HCT116 (cell line): ENCODE results near the gene MCM8. TPM values are rescaled to one million over a fixed set of nuclear protein-coding genes. Genes with fewer than 3 reads are reported as not detected.
A peak's percentile ranks its signal among the peaks of the same experiment; 100 is the strongest.

ENCODE experiments used
- ATAC-seq: fragments of 200-7000 bp; cut with Tn5 transposase; 2 replicates; pipeline ENCODE4 v1.9.1; 2020; ENCODE audit warnings: mild to moderate bottlenecking, moderate library complexity
- BruUV-seq: library from RNA; stranded (reverse); fragments of 400-500 nt; replicated peaks from 2 replicates; lab custom pipeline; 2021; lab: Mats Ljungman, UMichigan
- CTCF ChIA-PET: fragments of 300-600 bp; sonication (Branson Sonifier 250); formaldehyde crosslinking; loops from one replicate; lab custom pipeline; 2021; ENCODE audit warnings: antibody characterized with exemption; lab: Charles Lee
- POLR2A ChIA-PET: fragments of 300-600, 350-600 bp; sonication (Branson Sonifier 250); formaldehyde crosslinking; loops from one replicate; lab custom pipeline; 2021; ENCODE audit warnings: antibody characterized with exemption; lab: Charles Lee
- RAD21 ChIA-PET, 2 experiments: fragments of 300-600 bp; sonication (Branson Sonifier 250); formaldehyde crosslinking; loops; one replicate each; lab custom pipeline; 2023; ENCODE audit warnings: low total read pairs in 2 of 2; ENCODE audit not compliant: uncharacterized antibody in 2 of 2, unreplicated experiment in 2 of 2, low non-redundant PET in 1 of 2; lab: Charles Lee
- DNase-seq: peaks from one replicate; pipeline ENCODE4 v3.0.0-alpha.2; 2010; ENCODE audit warnings: low read depth, low spot score
- H2AFZ ChIP-seq: fragments of 200-600 bp; shearing (Covaris generic), sonication (generic); 2 replicates; pipeline ENCODE4 v1.6.1; 2017; ENCODE audit warnings: low read depth, mixed run types, mixed read lengths, antibody characterized with exemption, low read length; ENCODE audit not compliant: poor library complexity, severe bottlenecking
- H3K27ac ChIP-seq: 2 replicates; pipeline ENCODE4 v1.5.1; 2012; ENCODE audit warnings: low read depth, low read length
- H3K27me3 ChIP-seq: fragments of 200-600 bp; sonication (generic); 2 replicates; pipeline ENCODE4 v1.6.1; 2016; ENCODE audit warnings: mixed run types, low read length, mixed read lengths; ENCODE audit not compliant: insufficient read depth
- H3K36me3 ChIP-seq, 2 experiments: fragments of 200-500 bp in 1 of 2; fragments of 200-600 bp in 1 of 2; sonication (Bioruptor generic) in 1 of 2; sonication (generic) in 1 of 2; 2 replicates each; pipeline versions ENCODE4 v1.5.1 to v1.6.1; 2014 to 2016; ENCODE audit warnings: low read length in 2 of 2, inconsistent platforms in 1 of 2, mixed read lengths in 1 of 2, mixed run types in 1 of 2; ENCODE audit not compliant: insufficient read depth in 2 of 2, control insufficient read depth in 1 of 2
- H3K4me1 ChIP-seq, 2 experiments: fragments of 200-600 bp in 1 of 2; sonication (generic) in 1 of 2; 2 replicates each; pipeline versions ENCODE4 v1.5.1 to v1.6.1; 2012 to 2017; ENCODE audit warnings: low read length in 2 of 2, inconsistent platforms in 1 of 2, mild to moderate bottlenecking in 1 of 2, mixed read lengths in 1 of 2, mixed run types in 1 of 2, moderate library complexity in 1 of 2; ENCODE audit not compliant: insufficient read depth in 2 of 2, control insufficient read depth in 1 of 2
- H3K4me2 ChIP-seq: fragments of 200-600 bp; sonication (generic); 2 replicates; pipeline ENCODE4 v1.6.1; 2017; ENCODE audit warnings: mixed run types, low read length, mixed read lengths
- H3K4me3 ChIP-seq, 2 experiments: fragments of 200-600 bp in 1 of 2; sonication (generic) in 1 of 2; replicated peaks in 1 of 2; 2 replicates each; pipeline ENCODE4 v1.5.1; 2011 to 2016; ENCODE audit warnings: low read length in 2 of 2, control low read depth in 1 of 2, low read depth in 1 of 2, mild to moderate bottlenecking in 1 of 2, mixed read lengths in 1 of 2, mixed run types in 1 of 2
- H3K79me2 ChIP-seq: fragments of 200-600 bp; sonication (generic); 2 replicates; pipeline ENCODE4 v1.6.1; 2017; ENCODE audit warnings: mild to moderate bottlenecking, mixed run types, low read length, moderate library complexity, mixed read lengths; ENCODE audit not compliant: insufficient read depth
- H3K9ac ChIP-seq: fragments of 200-600 bp; sonication (generic); 2 replicates; pipeline ENCODE4 v1.6.1; 2016; ENCODE audit warnings: low read length, mixed read lengths
- H3K9me2 ChIP-seq: fragments of 200-600 bp; sonication (generic), shearing (Covaris generic); 2 replicates; pipeline ENCODE4 v1.6.1; 2017; ENCODE audit warnings: mixed run types, mild to moderate bottlenecking, moderate library complexity; ENCODE audit not compliant: insufficient read depth
- H3K9me3 ChIP-seq, 2 experiments: fragments of 200-500 bp in 1 of 2; fragments of 200-600 bp in 1 of 2; sonication (Bioruptor generic) in 1 of 2; sonication (generic) in 1 of 2; 2 replicates each; pipeline ENCODE4 v1.6.1; 2014 to 2017; ENCODE audit warnings: low read length in 2 of 2, mixed read lengths in 2 of 2, inconsistent platforms in 1 of 2, low read depth in 1 of 2, mild to moderate bottlenecking in 1 of 2, mixed run types in 1 of 2, moderate library complexity in 1 of 2; ENCODE audit not compliant: control insufficient read depth in 1 of 2, insufficient read depth in 1 of 2
- H4K20me1 ChIP-seq: fragments of 200-600 bp; sonication (generic), shearing (Covaris generic); 2 replicates; pipeline ENCODE4 v1.6.1; 2017; ENCODE audit warnings: mixed run types, mild to moderate bottlenecking, moderate library complexity; ENCODE audit not compliant: insufficient read depth
- CBX3 ChIP-seq: IDR thresholded peaks from 2 replicates; pipeline ENCODE4 v1.6.1; 2012; ENCODE audit warnings: low read depth
- EGR1 ChIP-seq: IDR thresholded peaks from 2 replicates; pipeline ENCODE4 v1.6.1; 2012; ENCODE audit warnings: low read depth
- ELF1 ChIP-seq: IDR thresholded peaks from 2 replicates; pipeline ENCODE4 v1.6.1; 2012; ENCODE audit warnings: low read depth, borderline replicate concordance
- EZH2phosphoT487 ChIP-seq: fragments of 200-600 bp; IDR thresholded peaks from 2 replicates; pipeline ENCODE4 v1.6.1; 2018; ENCODE audit warnings: antibody characterized with exemption, borderline replicate concordance
- POLR2AphosphoS5 ChIP-seq: IDR thresholded peaks from 2 replicates; pipeline ENCODE4 v1.6.1; 2011; ENCODE audit warnings: mild to moderate bottlenecking, low read depth, low read length, moderate library complexity
- RAD21 ChIP-seq: IDR thresholded peaks from 2 replicates; pipeline ENCODE4 v1.6.1; 2012; ENCODE audit warnings: low read depth, mild to moderate bottlenecking
- SIN3A ChIP-seq: IDR thresholded peaks from 2 replicates; pipeline ENCODE4 v1.6.1; 2012; ENCODE audit warnings: low read depth
- SP1 ChIP-seq: IDR thresholded peaks from 2 replicates; pipeline ENCODE4 v1.6.1; 2012; ENCODE audit warnings: low read depth
- SRF ChIP-seq: IDR thresholded peaks from 2 replicates; pipeline ENCODE4 v1.6.1; 2012; ENCODE audit warnings: low read depth
- YY1 ChIP-seq: IDR thresholded peaks from 2 replicates; pipeline ENCODE4 v1.6.1; 2011; ENCODE audit warnings: low read length, low read depth, moderate library complexity, mild to moderate bottlenecking; ENCODE audit not compliant: insufficient replicate concordance; ENCODE audit errors: extremely low read depth
- ZFX ChIP-seq: fragments of 450-650 bp; IDR thresholded peaks from 2 replicates; pipeline ENCODE4 v1.6.1; 2017
- intact Hi-C: fragments of 100-400 bp; cut with micrococcal nuclease; formaldehyde crosslinking; loops from 2 replicates; pipeline ENCODE4 v1.10.0; 2022
- total RNA-seq: library from RNA; stranded (reverse); gene quantifications from one replicate; pipeline ENCODE4 v1.2.1, GENCODE V29; 2021; ENCODE audit not compliant: unreplicated experiment
- TF ChIP-seq, protein P1 (sequence below): IDR thresholded peaks from 2 replicates; pipeline ENCODE4 v1.6.1; 2012
- TF ChIP-seq, protein P2 (sequence below): IDR thresholded peaks from 2 replicates; pipeline ENCODE4 v1.6.1; 2012; ENCODE audit warnings: low read depth
- TF ChIP-seq, protein P3 (sequence below): IDR thresholded peaks from 2 replicates; pipeline ENCODE4 v1.6.1; 2011; ENCODE audit warnings: mild to moderate bottlenecking, low read length, moderate library complexity; ENCODE audit not compliant: insufficient replicate concordance; ENCODE audit errors: extremely low read depth

Gene MCM8
- total RNA-seq, 1 experiment from 2014 or later: 21.9 TPM

DNA sequence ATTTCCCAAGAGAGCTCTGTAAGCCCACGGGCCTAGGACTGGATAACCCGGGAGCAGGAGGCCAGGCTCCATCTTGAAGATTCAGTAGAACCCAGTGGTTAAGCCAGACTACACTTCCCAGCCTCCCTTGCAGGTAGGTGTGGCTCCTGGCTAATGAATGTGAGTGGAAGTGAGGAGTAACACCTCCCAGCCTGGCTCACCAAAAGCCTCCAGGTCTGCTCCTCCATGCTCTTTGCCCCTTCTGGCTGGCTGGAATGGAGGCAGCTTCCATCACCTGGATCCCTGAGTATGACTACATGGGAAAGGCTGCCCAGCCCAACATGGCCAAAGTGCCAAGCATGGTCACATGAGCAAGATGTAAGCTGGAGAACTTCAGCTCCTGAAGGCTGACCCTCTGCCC is 93.7 kb downstream of the MCM8 start:
- peak; percentile 79 for ATAC-seq
- no peaks in the 10 kb centered on the region for H3K9me3 ChIP-seq
- H3K27me3 ChIP-seq: no peaks in the 10 kb centered on the region
- ChIA-PET POLR2A (no interaction called here), RAD21 (interaction anchor here in 1 of 2 experiments (0.6 kb wide), 1 partner anchor 531 kb away, joined by 3 read pairs; no protein-coding TSS in a partner anchor), CTCF (no interaction called here)
- intact Hi-C loops: no loop called here
- no peaks in the 10 kb centered on the region for H4K20me1 ChIP-seq
- H3K4me1 ChIP-seq: no peaks in the 10 kb centered on the region
- no peak for DNase-seq
- TF ChIP-seq, protein P1, sequence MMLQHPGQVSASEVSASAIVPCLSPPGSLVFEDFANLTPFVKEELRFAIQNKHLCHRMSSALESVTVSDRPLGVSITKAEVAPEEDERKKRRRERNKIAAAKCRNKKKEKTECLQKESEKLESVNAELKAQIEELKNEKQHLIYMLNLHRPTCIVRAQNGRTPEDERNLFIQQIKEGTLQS: no peak
- TF ChIP-seq, protein P2, sequence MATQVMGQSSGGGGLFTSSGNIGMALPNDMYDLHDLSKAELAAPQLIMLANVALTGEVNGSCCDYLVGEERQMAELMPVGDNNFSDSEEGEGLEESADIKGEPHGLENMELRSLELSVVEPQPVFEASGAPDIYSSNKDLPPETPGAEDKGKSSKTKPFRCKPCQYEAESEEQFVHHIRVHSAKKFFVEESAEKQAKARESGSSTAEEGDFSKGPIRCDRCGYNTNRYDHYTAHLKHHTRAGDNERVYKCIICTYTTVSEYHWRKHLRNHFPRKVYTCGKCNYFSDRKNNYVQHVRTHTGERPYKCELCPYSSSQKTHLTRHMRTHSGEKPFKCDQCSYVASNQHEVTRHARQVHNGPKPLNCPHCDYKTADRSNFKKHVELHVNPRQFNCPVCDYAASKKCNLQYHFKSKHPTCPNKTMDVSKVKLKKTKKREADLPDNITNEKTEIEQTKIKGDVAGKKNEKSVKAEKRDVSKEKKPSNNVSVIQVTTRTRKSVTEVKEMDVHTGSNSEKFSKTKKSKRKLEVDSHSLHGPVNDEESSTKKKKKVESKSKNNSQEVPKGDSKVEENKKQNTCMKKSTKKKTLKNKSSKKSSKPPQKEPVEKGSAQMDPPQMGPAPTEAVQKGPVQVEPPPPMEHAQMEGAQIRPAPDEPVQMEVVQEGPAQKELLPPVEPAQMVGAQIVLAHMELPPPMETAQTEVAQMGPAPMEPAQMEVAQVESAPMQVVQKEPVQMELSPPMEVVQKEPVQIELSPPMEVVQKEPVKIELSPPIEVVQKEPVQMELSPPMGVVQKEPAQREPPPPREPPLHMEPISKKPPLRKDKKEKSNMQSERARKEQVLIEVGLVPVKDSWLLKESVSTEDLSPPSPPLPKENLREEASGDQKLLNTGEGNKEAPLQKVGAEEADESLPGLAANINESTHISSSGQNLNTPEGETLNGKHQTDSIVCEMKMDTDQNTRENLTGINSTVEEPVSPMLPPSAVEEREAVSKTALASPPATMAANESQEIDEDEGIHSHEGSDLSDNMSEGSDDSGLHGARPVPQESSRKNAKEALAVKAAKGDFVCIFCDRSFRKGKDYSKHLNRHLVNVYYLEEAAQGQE: no peak
- TF ChIP-seq YY1 (no peak), EZH2phosphoT487 (no peak), SIN3A (no peak), SP1 (no peak), EGR1 (no peak), SRF (no peak), RAD21 (no peak), CBX3 (no peak), POLR2AphosphoS5 (no peak), ZFX (no peak), ELF1 (no peak)
- TF ChIP-seq, protein P3, sequence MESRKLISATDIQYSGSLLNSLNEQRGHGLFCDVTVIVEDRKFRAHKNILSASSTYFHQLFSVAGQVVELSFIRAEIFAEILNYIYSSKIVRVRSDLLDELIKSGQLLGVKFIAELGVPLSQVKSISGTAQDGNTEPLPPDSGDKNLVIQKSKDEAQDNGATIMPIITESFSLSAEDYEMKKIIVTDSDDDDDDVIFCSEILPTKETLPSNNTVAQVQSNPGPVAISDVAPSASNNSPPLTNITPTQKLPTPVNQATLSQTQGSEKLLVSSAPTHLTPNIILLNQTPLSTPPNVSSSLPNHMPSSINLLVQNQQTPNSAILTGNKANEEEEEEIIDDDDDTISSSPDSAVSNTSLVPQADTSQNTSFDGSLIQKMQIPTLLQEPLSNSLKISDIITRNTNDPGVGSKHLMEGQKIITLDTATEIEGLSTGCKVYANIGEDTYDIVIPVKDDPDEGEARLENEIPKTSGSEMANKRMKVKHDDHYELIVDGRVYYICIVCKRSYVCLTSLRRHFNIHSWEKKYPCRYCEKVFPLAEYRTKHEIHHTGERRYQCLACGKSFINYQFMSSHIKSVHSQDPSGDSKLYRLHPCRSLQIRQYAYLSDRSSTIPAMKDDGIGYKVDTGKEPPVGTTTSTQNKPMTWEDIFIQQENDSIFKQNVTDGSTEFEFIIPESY: no peak
- H2AFZ ChIP-seq: no peak overlapping the region
- H3K4me2 ChIP-seq: no peak overlapping the region
- peaks cover 0 to 5% of the 10 kb centered on the region in 2 experiments; a peak in 2 of 4 replicates for H3K36me3 ChIP-seq
- H3K4me3 ChIP-seq: no peak overlapping the region
- no peaks in the 10 kb centered on the region for H3K79me2 ChIP-seq
- no peaks in the 10 kb centered on the region for H3K9me2 ChIP-seq
- no peak overlapping the region for H3K9ac ChIP-seq
- BruUV-seq: no TSS peak
- H3K27ac ChIP-seq: no peak overlapping the region
